A549 (cell line): Measurements from ENCODE around the gene SMPD2. TPM values are rescaled to one million over a fixed set of nuclear protein-coding genes. Genes with fewer than 3 reads are reported as not detected.

Source experiments
- ATAC-seq, 2 experiments: fragments of 200-7000 bp in 1 of 2; fragments of >200 bp in 1 of 2; cut with Nextera tagmentation in 1 of 2; cut with Tn5 transposase in 1 of 2; 3 replicates each; pipeline versions ENCODE4 v1.8.0 to v1.9.1; 2018 to 2020; ENCODE audit warnings: mild to moderate bottlenecking in 1 of 2, moderate library complexity in 1 of 2
- CTCF ChIA-PET: fragments of 300-600 bp; sonication (Branson Sonifier 250); formaldehyde crosslinking; extraction: SDS; loops from one replicate; lab custom pipeline; 2021; ENCODE audit warnings: antibody characterized with exemption, inconsistent platforms; lab: Yijun Ruan, JAX
- POLR2A ChIA-PET: fragments of 350-600 bp; formaldehyde crosslinking; extraction: SDS; loops from one replicate; lab custom pipeline; 2021; ENCODE audit warnings: antibody characterized with exemption, inconsistent platforms; lab: Yijun Ruan, JAX
- DNase-seq, 2 experiments: peaks; one replicate each; pipeline versions ENCODE4 v3.0.0 to v3.0.0-alpha.2; 2011 to 2016; ENCODE audit warnings: low read depth in 1 of 2, low spot score in 1 of 2
- FAIRE-seq: peaks from 2 replicates; lab custom pipeline; 2011; peaks lifted over from hg19 to GRCh38; lab: Jason Lieb, UNC
- H3K27ac ChIP-seq, 2 experiments: fragments of >200 bp; sonication (Bioruptor Twin); formaldehyde crosslinking; 3 replicates each; pipeline ENCODE4 v1.5.1; 2016 to 2017
- H3K4me1 ChIP-seq: fragments of >200 bp; sonication (Bioruptor Twin); formaldehyde crosslinking; 3 replicates; pipeline ENCODE4 v1.6.1; 2016
- H3K4me2 ChIP-seq: fragments of >200 bp; sonication (Bioruptor Twin); formaldehyde crosslinking; 3 replicates; pipeline ENCODE4 v1.6.1; 2016
- H3K4me3 ChIP-seq: fragments of >200 bp; sonication (Bioruptor Twin); formaldehyde crosslinking; 3 replicates; pipeline ENCODE4 v1.5.1; 2016
- H3K9me3 ChIP-seq: fragments of >200 bp; sonication (Bioruptor Twin); formaldehyde crosslinking; 3 replicates; pipeline ENCODE4 v1.6.1; 2016
- EP300 ChIP-seq, 2 experiments: fragments of >200 bp; sonication (Bioruptor Twin); formaldehyde crosslinking; IDR thresholded peaks; 2 replicates in 1 of 2; 3 replicates in 1 of 2; pipeline ENCODE4 v1.6.1; 2016 to 2017
- HEYL ChIP-seq: fragments of 250-450 bp; sonication (Bioruptor Pico); IDR thresholded peaks from 2 replicates; pipeline ENCODE4 v1.8.0; 2021; ENCODE audit warnings: mild to moderate bottlenecking, moderate library complexity
- KDM5A ChIP-seq: fragments of 200-600 bp; sonication (generic); IDR thresholded peaks from 2 replicates; pipeline ENCODE4 v1.6.1; 2016; ENCODE audit warnings: antibody characterized with exemption, mild to moderate bottlenecking
- POLR2A ChIP-seq: IDR thresholded peaks from 2 replicates; pipeline ENCODE4 v1.6.1; 2012; ENCODE audit warnings: mild to moderate bottlenecking, low read length
- RARB ChIP-seq: fragments of 250-450 bp; sonication (Bioruptor Pico); IDR thresholded peaks from 2 replicates; pipeline ENCODE4 v1.8.0; 2021; ENCODE audit warnings: mild to moderate bottlenecking, moderate library complexity
- SREBF2 ChIP-seq: fragments of 450-650 bp; IDR thresholded peaks from 2 replicates; pipeline ENCODE4 v1.6.1; 2014; ENCODE audit warnings: mild to moderate bottlenecking, moderate library complexity
- TFCP2L1 ChIP-seq: fragments of 250-450 bp; sonication (Bioruptor Pico); IDR thresholded peaks from 2 replicates; pipeline ENCODE4 v1.5.0; 2021; ENCODE audit warnings: mild to moderate bottlenecking
- WGBS: methylation state at CpG from one replicate; pipeline ENCODE4 v1.1.6; 2017; ENCODE audit errors: missing lambda C conversion rate; 5-methylcytosine and 5-hydroxymethylcytosine counted together
- polyA plus RNA-seq, 4 experiments: library from polyadenylated mRNA; depleted of rRNA in 3 of 4; stranded (reverse); fragments of >200 nt; fragmentation: RNase III in 1 of 4; extraction: RNeasy Plus Mini Kit Qiagen cat#74134 plus additional on column Dnase treatment in 1 of 4; gene quantifications; 2 replicates in 3 of 4; 3 replicates in 1 of 4; pipeline ENCODE4 v1.2.3, GENCODE V29; 2011 to 2017
- TF ChIP-seq, protein P1 (sequence below): fragments of >200 bp; sonication (Bioruptor Twin); formaldehyde crosslinking; IDR thresholded peaks from 3 replicates; pipeline ENCODE4 v1.6.1; 2016
- TF ChIP-seq, protein P2 (sequence below): fragments of 150-350 bp; IDR thresholded peaks from 2 replicates; pipeline ENCODE4 v1.6.1; 2014; ENCODE audit warnings: low read depth, mild to moderate bottlenecking, low read length
- TF ChIP-seq, protein P3 (sequence below): fragments of 250-450 bp; sonication (Bioruptor Pico); IDR thresholded peaks from 2 replicates; pipeline ENCODE4 v1.5.0; 2021; ENCODE audit warnings: mild to moderate bottlenecking, moderate library complexity, borderline replicate concordance
- TF ChIP-seq, protein P4 (sequence below): fragments of 450-650 bp; IDR thresholded peaks from 2 replicates; pipeline ENCODE4 v1.6.1; 2014; ENCODE audit warnings: antibody characterized with exemption
- TF ChIP-seq, protein P5 (sequence below): fragments of 200-600 bp; sonication (generic); IDR thresholded peaks from 2 replicates; pipeline ENCODE4 v1.6.1; 2016; ENCODE audit warnings: antibody characterized with exemption, mild to moderate bottlenecking, moderate library complexity

SMPD2 gene
- polyA plus RNA-seq, 2 of the 4 experiments (the other 2 are of a cell fraction): 9.6 to 10.0 TPM

DNA sequence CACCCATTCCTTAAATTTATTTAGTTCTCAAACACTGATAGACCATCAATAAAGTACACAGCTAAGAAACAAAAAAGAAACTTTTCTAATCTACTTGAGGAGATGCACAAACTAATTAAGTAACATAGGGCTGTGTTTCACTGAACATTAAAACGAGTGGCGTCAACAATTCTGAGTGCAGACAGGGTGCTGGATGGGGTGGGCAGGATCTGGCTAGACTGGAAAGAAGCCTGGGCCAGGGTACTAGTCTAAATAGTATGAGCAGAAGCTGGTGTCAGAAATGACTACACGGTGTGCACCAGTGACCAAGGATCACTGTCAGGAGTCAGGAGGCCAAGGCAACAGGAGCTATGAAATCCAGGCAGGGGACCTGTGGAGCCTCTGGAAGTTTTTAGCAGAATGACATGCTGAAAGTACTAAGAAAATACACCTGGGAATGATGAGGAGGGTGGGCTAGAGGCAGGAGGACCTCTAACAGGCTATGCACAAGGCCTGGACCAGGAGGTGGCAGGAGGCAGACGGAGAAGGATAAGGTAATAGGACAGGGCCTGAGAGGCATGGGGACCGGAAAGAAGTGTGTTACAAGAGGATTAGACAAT, 29.2 kb downstream of the SMPD2 start:
- TF ChIP-seq HEYL (CRISPR knock-in tag): no peak
- TF ChIP-seq, protein P1, sequence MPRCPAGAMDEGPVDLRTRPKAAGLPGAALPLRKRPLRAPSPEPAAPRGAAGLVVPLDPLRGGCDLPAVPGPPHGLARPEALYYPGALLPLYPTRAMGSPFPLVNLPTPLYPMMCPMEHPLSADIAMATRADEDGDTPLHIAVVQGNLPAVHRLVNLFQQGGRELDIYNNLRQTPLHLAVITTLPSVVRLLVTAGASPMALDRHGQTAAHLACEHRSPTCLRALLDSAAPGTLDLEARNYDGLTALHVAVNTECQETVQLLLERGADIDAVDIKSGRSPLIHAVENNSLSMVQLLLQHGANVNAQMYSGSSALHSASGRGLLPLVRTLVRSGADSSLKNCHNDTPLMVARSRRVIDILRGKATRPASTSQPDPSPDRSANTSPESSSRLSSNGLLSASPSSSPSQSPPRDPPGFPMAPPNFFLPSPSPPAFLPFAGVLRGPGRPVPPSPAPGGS: no peak
- TF ChIP-seq, protein P2, sequence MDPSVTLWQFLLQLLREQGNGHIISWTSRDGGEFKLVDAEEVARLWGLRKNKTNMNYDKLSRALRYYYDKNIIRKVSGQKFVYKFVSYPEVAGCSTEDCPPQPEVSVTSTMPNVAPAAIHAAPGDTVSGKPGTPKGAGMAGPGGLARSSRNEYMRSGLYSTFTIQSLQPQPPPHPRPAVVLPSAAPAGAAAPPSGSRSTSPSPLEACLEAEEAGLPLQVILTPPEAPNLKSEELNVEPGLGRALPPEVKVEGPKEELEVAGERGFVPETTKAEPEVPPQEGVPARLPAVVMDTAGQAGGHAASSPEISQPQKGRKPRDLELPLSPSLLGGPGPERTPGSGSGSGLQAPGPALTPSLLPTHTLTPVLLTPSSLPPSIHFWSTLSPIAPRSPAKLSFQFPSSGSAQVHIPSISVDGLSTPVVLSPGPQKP: no peak
- Histone ChIP-seq H3K4me2 (no peak overlapping the region), H3K4me1 (no peaks in the 10 kb centered on the region), H3K4me3 (no peak overlapping the region), H3K9me3 (no peaks in the 10 kb centered on the region), H3K27ac (no peak overlapping the region)
- FAIRE-seq (no peak), DNase-seq (no peak), ATAC-seq (no peak)
- CTCF ChIA-PET: no interaction called here
- POLR2A ChIA-PET: no interaction called here
- WGBS: 92% methylated on average over 5 of the region's 5 CpGs

DNA sequence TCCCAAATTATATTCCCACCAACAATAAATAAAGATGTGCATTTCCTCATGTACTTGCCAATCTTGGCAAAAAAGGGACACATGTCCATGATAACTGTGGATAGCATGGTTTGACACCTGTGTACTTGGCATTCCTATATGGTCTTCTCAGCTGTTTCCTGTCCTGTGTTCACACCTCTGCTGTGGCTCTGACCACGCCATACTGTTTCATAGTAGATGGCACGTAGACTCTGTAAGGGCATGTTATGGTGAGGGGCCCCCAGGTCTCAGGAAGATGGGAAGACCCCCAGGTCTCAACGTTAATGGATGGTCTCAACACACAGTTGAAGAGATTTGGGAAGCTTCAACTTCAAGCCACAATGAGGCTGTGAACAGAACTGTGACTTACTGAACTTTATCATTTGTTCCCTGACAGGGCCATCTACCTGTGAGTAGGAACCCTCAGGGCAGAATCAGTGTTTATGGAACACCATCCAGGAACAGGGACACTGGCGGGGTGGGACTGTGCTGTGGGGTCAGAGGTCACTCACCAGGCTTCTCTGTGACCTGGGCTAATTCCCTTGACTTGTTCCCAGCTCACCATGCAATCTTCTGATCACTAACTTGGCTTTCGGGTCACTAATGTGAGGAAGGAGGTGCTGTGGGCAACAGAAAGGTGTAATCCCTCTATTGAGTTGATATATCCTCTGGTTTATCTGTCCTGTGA, 30.7 kb downstream of the SMPD2 start:
- ATAC-seq: no peak
- no peak for DNase-seq
- H3K9me3 ChIP-seq: no peaks in the 10 kb centered on the region
- CTCF ChIA-PET: no interaction called here
- TF ChIP-seq, protein P3, sequence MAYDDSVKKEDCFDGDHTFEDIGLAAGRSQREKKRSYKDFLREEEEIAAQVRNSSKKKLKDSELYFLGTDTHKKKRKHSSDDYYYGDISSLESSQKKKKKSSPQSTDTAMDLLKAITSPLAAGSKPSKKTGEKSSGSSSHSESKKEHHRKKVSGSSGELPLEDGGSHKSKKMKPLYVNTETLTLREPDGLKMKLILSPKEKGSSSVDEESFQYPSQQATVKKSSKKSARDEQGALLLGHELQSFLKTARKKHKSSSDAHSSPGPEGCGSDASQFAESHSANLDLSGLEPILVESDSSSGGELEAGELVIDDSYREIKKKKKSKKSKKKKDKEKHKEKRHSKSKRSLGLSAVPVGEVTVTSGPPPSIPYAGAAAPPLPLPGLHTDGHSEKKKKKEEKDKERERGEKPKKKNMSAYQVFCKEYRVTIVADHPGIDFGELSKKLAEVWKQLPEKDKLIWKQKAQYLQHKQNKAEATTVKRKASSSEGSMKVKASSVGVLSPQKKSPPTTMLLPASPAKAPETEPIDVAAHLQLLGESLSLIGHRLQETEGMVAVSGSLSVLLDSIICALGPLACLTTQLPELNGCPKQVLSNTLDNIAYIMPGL (CRISPR knock-in tag): no peak
- TF ChIP-seq EP300 (IDR thresholded peaks at IDR 0.05): no peak
- no peak for TF ChIP-seq TFCP2L1 (CRISPR knock-in tag)
- no peak for TF ChIP-seq SREBF2
- no peak for TF ChIP-seq POLR2A
- TF ChIP-seq KDM5A: no peak
- TF ChIP-seq, protein P4, sequence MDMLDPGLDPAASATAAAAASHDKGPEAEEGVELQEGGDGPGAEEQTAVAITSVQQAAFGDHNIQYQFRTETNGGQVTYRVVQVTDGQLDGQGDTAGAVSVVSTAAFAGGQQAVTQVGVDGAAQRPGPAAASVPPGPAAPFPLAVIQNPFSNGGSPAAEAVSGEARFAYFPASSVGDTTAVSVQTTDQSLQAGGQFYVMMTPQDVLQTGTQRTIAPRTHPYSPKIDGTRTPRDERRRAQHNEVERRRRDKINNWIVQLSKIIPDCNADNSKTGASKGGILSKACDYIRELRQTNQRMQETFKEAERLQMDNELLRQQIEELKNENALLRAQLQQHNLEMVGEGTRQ: no peak
- TF ChIP-seq RARB (CRISPR knock-in tag): no peak
- TF ChIP-seq, protein P5, sequence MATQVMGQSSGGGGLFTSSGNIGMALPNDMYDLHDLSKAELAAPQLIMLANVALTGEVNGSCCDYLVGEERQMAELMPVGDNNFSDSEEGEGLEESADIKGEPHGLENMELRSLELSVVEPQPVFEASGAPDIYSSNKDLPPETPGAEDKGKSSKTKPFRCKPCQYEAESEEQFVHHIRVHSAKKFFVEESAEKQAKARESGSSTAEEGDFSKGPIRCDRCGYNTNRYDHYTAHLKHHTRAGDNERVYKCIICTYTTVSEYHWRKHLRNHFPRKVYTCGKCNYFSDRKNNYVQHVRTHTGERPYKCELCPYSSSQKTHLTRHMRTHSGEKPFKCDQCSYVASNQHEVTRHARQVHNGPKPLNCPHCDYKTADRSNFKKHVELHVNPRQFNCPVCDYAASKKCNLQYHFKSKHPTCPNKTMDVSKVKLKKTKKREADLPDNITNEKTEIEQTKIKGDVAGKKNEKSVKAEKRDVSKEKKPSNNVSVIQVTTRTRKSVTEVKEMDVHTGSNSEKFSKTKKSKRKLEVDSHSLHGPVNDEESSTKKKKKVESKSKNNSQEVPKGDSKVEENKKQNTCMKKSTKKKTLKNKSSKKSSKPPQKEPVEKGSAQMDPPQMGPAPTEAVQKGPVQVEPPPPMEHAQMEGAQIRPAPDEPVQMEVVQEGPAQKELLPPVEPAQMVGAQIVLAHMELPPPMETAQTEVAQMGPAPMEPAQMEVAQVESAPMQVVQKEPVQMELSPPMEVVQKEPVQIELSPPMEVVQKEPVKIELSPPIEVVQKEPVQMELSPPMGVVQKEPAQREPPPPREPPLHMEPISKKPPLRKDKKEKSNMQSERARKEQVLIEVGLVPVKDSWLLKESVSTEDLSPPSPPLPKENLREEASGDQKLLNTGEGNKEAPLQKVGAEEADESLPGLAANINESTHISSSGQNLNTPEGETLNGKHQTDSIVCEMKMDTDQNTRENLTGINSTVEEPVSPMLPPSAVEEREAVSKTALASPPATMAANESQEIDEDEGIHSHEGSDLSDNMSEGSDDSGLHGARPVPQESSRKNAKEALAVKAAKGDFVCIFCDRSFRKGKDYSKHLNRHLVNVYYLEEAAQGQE: no peak
- WGBS: 97% methylated on average over 5 of the region's 5 CpGs
- no peak overlapping the region for H3K4me3 ChIP-seq
- POLR2A ChIA-PET: no interaction called here
- H3K27ac ChIP-seq: no peak overlapping the region
- FAIRE-seq: no peak
- H3K4me1 ChIP-seq: no peaks in the 10 kb centered on the region
- H3K4me2 ChIP-seq: no peak overlapping the region
